Sigmoid colon (tissue), 4 donors: ENCODE measurements around the gene C4orf36.
A peak's percentile ranks its signal among the peaks of the same experiment; 100 is the strongest.

ENCODE experiments used
- EP300 ChIP-seq, 4 donors: sonication (generic); formaldehyde crosslinking; IDR thresholded peaks; one replicate each; pipeline ENCODE4 v1.6.1; 2017; ENCODE audit warnings: antibody characterized with exemption in 4 of 4
- POLR2A ChIP-seq, 2 donors: fragments of 450-650 bp; IDR thresholded peaks; one replicate each; pipeline ENCODE4 v1.6.1; 2016; ENCODE audit warnings: antibody characterized with exemption in 2 of 2, mild to moderate bottlenecking in 2 of 2, moderate library complexity in 2 of 2
- POLR2AphosphoS5 ChIP-seq, 4 donors: sonication (generic); formaldehyde crosslinking; IDR thresholded peaks; one replicate each; pipeline ENCODE4 v1.6.1; 2017; ENCODE audit warnings: antibody characterized with exemption in 4 of 4
- TF ChIP-seq, protein P1 (sequence below), 4 experiments: fragments of 450-650 bp in 3 of 4; fragments of 200-600 bp in 1 of 4; IDR thresholded peaks; one replicate each; pipeline ENCODE4 v1.5.1; 2016 to 2019; ENCODE audit warnings: antibody characterized with exemption in 4 of 4, mild to moderate bottlenecking in 3 of 4, moderate library complexity in 2 of 4

- TF ChIP-seq, protein P1, sequence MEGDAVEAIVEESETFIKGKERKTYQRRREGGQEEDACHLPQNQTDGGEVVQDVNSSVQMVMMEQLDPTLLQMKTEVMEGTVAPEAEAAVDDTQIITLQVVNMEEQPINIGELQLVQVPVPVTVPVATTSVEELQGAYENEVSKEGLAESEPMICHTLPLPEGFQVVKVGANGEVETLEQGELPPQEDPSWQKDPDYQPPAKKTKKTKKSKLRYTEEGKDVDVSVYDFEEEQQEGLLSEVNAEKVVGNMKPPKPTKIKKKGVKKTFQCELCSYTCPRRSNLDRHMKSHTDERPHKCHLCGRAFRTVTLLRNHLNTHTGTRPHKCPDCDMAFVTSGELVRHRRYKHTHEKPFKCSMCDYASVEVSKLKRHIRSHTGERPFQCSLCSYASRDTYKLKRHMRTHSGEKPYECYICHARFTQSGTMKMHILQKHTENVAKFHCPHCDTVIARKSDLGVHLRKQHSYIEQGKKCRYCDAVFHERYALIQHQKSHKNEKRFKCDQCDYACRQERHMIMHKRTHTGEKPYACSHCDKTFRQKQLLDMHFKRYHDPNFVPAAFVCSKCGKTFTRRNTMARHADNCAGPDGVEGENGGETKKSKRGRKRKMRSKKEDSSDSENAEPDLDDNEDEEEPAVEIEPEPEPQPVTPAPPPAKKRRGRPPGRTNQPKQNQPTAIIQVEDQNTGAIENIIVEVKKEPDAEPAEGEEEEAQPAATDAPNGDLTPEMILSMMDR (IDR thresholded peaks at IDR 0.05) = no peak
- peak in 2 of 4 donors; percentile 11 to 25 for TF ChIP-seq POLR2AphosphoS5 (IDR thresholded peaks at IDR 0.05)
- TF ChIP-seq EP300 (IDR thresholded peaks at IDR 0.05) = no peak
- no peak for TF ChIP-seq POLR2A (IDR thresholded peaks at IDR 0.05)
These were observed 43.2 kb downstream of the C4orf36 start, which contains the start of gene SLC10A6 for GRCh38 chr4:86848732-86849619.
